SK-N-SH treated with all-trans-retinoic acid at 6 μM for 48 hours (cell line): ENCODE data around the gene PALD1.

Experiments used
- ARNTL ChIP-seq: fragments of 450-650 bp; formaldehyde crosslinking; IDR thresholded peaks from 2 replicates; pipeline ENCODE4 v1.5.0; 2020; ENCODE audit warnings: low read depth, mild to moderate bottlenecking, moderate library complexity, borderline replicate concordance
- CREB5 ChIP-seq: fragments of 250-450 bp; sonication (Bioruptor Pico); IDR thresholded peaks from 2 replicates; pipeline ENCODE4 v1.5.1; 2020; ENCODE audit warnings: low read depth, mild to moderate bottlenecking, moderate library complexity
- CSRNP3 ChIP-seq: fragments of 250-450 bp; sonication (Bioruptor Pico); IDR thresholded peaks from 2 replicates; pipeline ENCODE4 v1.5.1; 2021; ENCODE audit warnings: mild to moderate bottlenecking, moderate library complexity
- ISL1 ChIP-seq: fragments of 250-450 bp; sonication (Bioruptor Pico); IDR thresholded peaks from 2 replicates; pipeline ENCODE4 v2.1.2; 2022; ENCODE audit warnings: mild to moderate bottlenecking, moderate library complexity
- PATZ1 ChIP-seq: fragments of 250-450 bp; sonication (Bioruptor Pico); IDR thresholded peaks from 2 replicates; pipeline ENCODE4 v1.8.0; 2020; ENCODE audit warnings: mild to moderate bottlenecking, moderate library complexity, borderline replicate concordance
- POU6F1 ChIP-seq: fragments of 250-450 bp; sonication (Bioruptor Pico); IDR thresholded peaks from 2 replicates; pipeline ENCODE4 v1.8.0; 2021; ENCODE audit warnings: low read depth, mild to moderate bottlenecking, moderate library complexity, borderline replicate concordance
- PPARA ChIP-seq: fragments of 250-450 bp; sonication (Bioruptor Pico); IDR thresholded peaks from 2 replicates; pipeline ENCODE4 v1.5.0; 2020; ENCODE audit warnings: mild to moderate bottlenecking, borderline replicate concordance
- TSHZ2 ChIP-seq: fragments of 250-450 bp; sonication (Bioruptor Pico); IDR thresholded peaks from 2 replicates; pipeline ENCODE4 v1.5.0; 2020; ENCODE audit warnings: mild to moderate bottlenecking, moderate library complexity
- ZC3H10 ChIP-seq: fragments of 250-450 bp; sonication (Bioruptor Pico); IDR thresholded peaks from 2 replicates; pipeline ENCODE4 v1.5.1; 2021; ENCODE audit warnings: mild to moderate bottlenecking, moderate library complexity

GRCh38 chr10:70563230-70563629, 84.7 kb downstream of the PALD1 start:
- no peak for TF ChIP-seq PPARA (CRISPR knock-in tag)
- no peak for TF ChIP-seq POU6F1
- TF ChIP-seq ISL1: no peak
- TF ChIP-seq CREB5 (CRISPR knock-in tag): no peak
- no peak for TF ChIP-seq ZC3H10
- no peak for TF ChIP-seq CSRNP3
- no peak for TF ChIP-seq TSHZ2 (CRISPR knock-in tag)
- TF ChIP-seq ARNTL: no peak
- no peak for TF ChIP-seq PATZ1 (CRISPR knock-in tag)
